Adrenal gland (tissue), 12 donors: ENCODE data around the gene MOB3C. TPM values are rescaled to one million over a fixed set of nuclear protein-coding genes. Genes with fewer than 3 reads are reported as not detected.

Source experiments
- DNase-seq, 7 donors: peaks; one replicate each; pipeline ENCODE4 v3.0.0-alpha.2; 2019 to 2020
- H3K27ac ChIP-seq, 5 donors: fragments of 200-600 bp; sonication (generic) in 4 of 5; 1 replicate in 3 of 5; 2 replicates in 2 of 5; pipeline versions ENCODE4 v1.5.1 to v1.8.0; 2016 to 2020; ENCODE audit warnings: mild to moderate bottlenecking in 1 of 5
- H3K27me3 ChIP-seq: fragments of 200-600 bp; 2 replicates; pipeline ENCODE4 v1.8.0; 2021
- H3K36me3 ChIP-seq, 2 donors: fragments of 200-600 bp; replicated peaks in 1 of 2; 1 replicate in 1 of 2; 2 replicates in 1 of 2; pipeline versions ENCODE4 v1.5.1 to v1.8.0; 2018 to 2022
- H3K4me1 ChIP-seq, 2 donors: fragments of 200-600 bp; replicated peaks in 1 of 2; 1 replicate in 1 of 2; 2 replicates in 1 of 2; pipeline versions ENCODE4 v1.5.1 to v1.8.0; 2018 to 2021
- H3K4me3 ChIP-seq, 4 donors: fragments of 200-600 bp; sonication (generic) in 3 of 4; one replicate each; pipeline ENCODE4 v1.5.1; 2016 to 2018
- H3K9me3 ChIP-seq, 3 donors: fragments of 200-600 bp; sonication (generic) in 1 of 3; replicated peaks in 1 of 3; 1 replicate in 2 of 3; 2 replicates in 1 of 3; pipeline versions ENCODE4 v1.5.1 to v1.8.0; 2016 to 2021
- POLR2A ChIP-seq, 2 donors: fragments of 450-650 bp; IDR thresholded peaks; one replicate each; pipeline ENCODE4 v1.6.1; 2017; ENCODE audit warnings: antibody characterized with exemption in 2 of 2, mild to moderate bottlenecking in 2 of 2, moderate library complexity in 1 of 2
- WGBS, 4 donors: extraction: QIAGEN DNeasy Blood & Tissue Kit in 2 of 4; methylation state at CpG; one replicate each; pipeline versions ENCODE4 v1.1.5 to v1.1.7; 2013 to 2017; 5-methylcytosine and 5-hydroxymethylcytosine counted together
- intact Hi-C, 2 donors: fragments of 100-400 bp; cut with DNase I; formaldehyde crosslinking; loops; one replicate each; pipeline versions ENCODE4 v1.14.1 to v1.15.0; 2022 to 2023
- polyA plus RNA-seq, 3 donors: library from polyadenylated mRNA; stranded (reverse); fragments of 200-250 nt in 2 of 3; fragments of 350-450 nt in 1 of 3; fragmentation: Illumina TruSeq in 1 of 3; extraction: RNeasy Lipid Tissue Mini Kit (QIAGEN cat#74804) in 1 of 3; gene quantifications; one replicate each; pipeline ENCODE4 v1.2.3, GENCODE V29; 2013 to 2014
- total RNA-seq, 9 donors: library from RNA; depleted of rRNA in 4 of 9; stranded (reverse); fragments of >200 nt in 4 of 9; fragments of 120-200 nt in 1 of 9; fragmentation: NEBNext Ultra II Directional in 1 of 9; extraction: Animal tissue kit (Norgen Biotek cat#: 25700) in 1 of 9; gene quantifications; one replicate each; pipeline versions ENCODE4 v1.1.0 to v1.2.4, GENCODE V29; 2013 to 2023
- TF ChIP-seq, protein P1 (sequence below), 6 experiments: fragments of 450-650 bp in 4 of 6; fragments of 200-600 bp in 2 of 6; sonication (generic) in 1 of 6; IDR thresholded peaks; 1 replicate in 5 of 6; 2 replicates in 1 of 6; pipeline versions ENCODE4 v1.5.1 to v1.8.0; 2016 to 2021; ENCODE audit warnings: antibody characterized with exemption in 6 of 6, mild to moderate bottlenecking in 2 of 6, moderate library complexity in 1 of 6
- donor health status: healthy with polysubstance abuse.
- donor health status: Bipolar disorder and iron deficiency.
- donor health status: DM: yes; HTN: yes; CAD: no.
- donor health status: DM: no; HTN: no; CAD: no.
- donor health status: DM: no; HTN: no; CAD: no.
- donor health status: DM: yes; HTN: yes; CAD: no.

Gene MOB3C
- total and polyA plus RNA-seq, 12 donors, result 7.5 to 29.9 (median 17.0) TPM

DNA sequence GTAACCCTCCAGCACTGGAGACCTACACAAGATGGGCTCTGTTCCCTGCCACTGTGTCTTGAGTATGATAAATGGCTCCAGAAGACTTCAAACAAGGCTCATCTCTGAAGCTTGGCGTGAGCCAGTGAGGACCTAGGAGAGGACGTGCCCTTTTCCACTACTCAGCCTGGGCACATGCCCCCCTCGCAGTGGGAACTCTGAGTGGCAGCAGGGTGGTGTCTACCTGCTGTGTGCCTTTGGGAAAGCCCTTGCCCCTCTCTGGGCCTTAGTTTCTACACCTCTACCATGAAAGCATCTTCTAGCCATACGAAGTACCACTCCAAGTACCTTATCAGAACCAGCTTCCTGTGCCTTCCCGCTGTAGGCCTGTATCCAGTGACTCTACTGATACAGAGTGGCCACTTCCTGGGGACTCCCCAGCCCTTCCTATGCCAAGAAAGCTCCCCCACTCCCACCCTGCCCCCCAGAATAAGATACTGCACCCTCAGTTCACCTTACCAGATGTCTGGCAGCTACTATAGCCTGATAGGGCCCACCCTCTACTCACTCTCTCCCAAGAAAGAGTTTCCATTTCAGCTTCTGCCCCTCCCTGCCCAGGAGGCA, 3.1 kb upstream of the MOB3C start:
- H3K4me1 ChIP-seq, result peaks cover 15 to 19% of the 10 kb centered on the region in 2 donors
- no peaks in the 10 kb centered on the region for H3K9me3 ChIP-seq
- H3K27me3 ChIP-seq, result no peaks in the 10 kb centered on the region
- no peaks in the 10 kb centered on the region for H3K36me3 ChIP-seq
- H3K27ac ChIP-seq, result no peak overlapping the region
- 82 to 94% (median 87%) methylated on average over 4 to 5 of the region's 5 CpGs for WGBS, 4 donors
- H3K4me3 ChIP-seq, result no peak overlapping the region
- TF ChIP-seq POLR2A (IDR thresholded peaks at IDR 0.05), result no peak
- TF ChIP-seq, protein P1, sequence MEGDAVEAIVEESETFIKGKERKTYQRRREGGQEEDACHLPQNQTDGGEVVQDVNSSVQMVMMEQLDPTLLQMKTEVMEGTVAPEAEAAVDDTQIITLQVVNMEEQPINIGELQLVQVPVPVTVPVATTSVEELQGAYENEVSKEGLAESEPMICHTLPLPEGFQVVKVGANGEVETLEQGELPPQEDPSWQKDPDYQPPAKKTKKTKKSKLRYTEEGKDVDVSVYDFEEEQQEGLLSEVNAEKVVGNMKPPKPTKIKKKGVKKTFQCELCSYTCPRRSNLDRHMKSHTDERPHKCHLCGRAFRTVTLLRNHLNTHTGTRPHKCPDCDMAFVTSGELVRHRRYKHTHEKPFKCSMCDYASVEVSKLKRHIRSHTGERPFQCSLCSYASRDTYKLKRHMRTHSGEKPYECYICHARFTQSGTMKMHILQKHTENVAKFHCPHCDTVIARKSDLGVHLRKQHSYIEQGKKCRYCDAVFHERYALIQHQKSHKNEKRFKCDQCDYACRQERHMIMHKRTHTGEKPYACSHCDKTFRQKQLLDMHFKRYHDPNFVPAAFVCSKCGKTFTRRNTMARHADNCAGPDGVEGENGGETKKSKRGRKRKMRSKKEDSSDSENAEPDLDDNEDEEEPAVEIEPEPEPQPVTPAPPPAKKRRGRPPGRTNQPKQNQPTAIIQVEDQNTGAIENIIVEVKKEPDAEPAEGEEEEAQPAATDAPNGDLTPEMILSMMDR (IDR thresholded peaks at IDR 0.05), result no peak
- no peak for DNase-seq
- intact Hi-C loops, result loop anchor here (5.0 to 10.0 kb wide), 2 partner anchors 95 to 108 kb away; partner anchors contain the start of gene EFCAB14 (in 1 of the 2)

DNA sequence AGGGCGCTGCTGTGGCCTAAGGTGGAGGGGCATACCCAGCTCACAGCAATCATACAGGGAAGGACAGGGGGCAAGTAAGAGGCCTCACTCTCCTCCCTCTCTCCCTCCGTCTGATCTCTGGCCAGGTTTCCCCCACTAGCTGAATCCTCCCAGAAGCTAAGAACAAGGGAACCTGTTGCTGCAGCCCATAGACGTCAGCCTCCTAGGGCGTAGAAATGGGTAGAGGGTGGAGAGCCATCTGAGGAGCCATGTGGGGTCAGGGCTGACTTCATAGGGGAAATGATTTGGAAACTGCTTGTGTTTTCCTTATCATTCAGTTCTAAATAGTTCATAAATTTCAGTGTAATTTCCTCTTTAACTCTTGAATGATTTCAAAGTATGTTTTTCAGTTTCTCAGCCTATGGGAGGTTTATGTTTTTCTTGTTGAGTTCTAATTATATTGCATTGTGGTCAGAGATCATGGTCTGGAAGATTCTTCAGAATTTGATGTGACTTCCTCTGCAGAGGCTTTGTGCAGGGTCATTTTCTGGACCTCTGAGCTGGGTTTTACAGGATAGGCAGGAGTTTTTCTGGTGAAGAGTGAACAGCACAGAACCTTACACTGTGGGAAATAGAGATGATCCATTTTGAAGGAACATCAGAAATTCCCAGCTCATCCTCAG, 2.3 kb upstream of the MOB3C start:
- Histone ChIP-seq H3K36me3 (no peaks in the 10 kb centered on the region), H3K4me3 (no peak overlapping the region), H3K27ac (no peak overlapping the region), H3K9me3 (no peaks in the 10 kb centered on the region), H3K4me1 (peaks cover 21 to 28% of the 10 kb centered on the region in 2 donors), H3K27me3 (no peaks in the 10 kb centered on the region)
- 83 to 94% (median 87%) methylated on average over 4 of the region's 4 CpGs for WGBS, 4 donors
- TF ChIP-seq, protein P1 (IDR thresholded peaks at IDR 0.05), result no peak
- TF ChIP-seq POLR2A (IDR thresholded peaks at IDR 0.05), result no peak
- intact Hi-C loops, result loop anchor here in 1 of 2 donors (10.0 kb wide), 1 partner anchor 96 kb away; the partner anchor contains the start of gene EFCAB14
- DNase-seq, result no peak

GRCh38 chr1:46617833-46618232, 1.2 kb upstream of the MOB3C start:
- Histone ChIP-seq H3K27ac (no peak overlapping the region), H3K36me3 (peaks cover 0 to 3% of the 10 kb centered on the region in 2 donors), H3K4me3 (peak overlapping the region in 1 of 4 donors; percentile 88), H3K27me3 (no peaks in the 10 kb centered on the region), H3K4me1 (peaks cover 29 to 38% of the 10 kb centered on the region in 2 donors), H3K9me3 (no peaks in the 10 kb centered on the region)
- WGBS, 4 donors, result 89 to 94% (median 91%) methylated on average over 3 of the region's 3 CpGs
- DNase-seq, result no peak
- intact Hi-C loops, result loop anchor here in 1 of 2 donors (10.0 kb wide), 1 partner anchor 97 kb away; the partner anchor contains the start of gene EFCAB14
- TF ChIP-seq, protein P1 (IDR thresholded peaks at IDR 0.05), result no peak
- TF ChIP-seq POLR2A (IDR thresholded peaks at IDR 0.05), result no peak

- WGBS, 4 donors, result 34 to 39% (median 37%) methylated on average over 10 of the region's 10 CpGs
- H3K4me3 ChIP-seq, result peak overlapping the region in 3 of 4 donors; percentile 75 to 88 (median 79)
- H3K27ac ChIP-seq, result peak overlapping the region; percentile 81 to 96 (median 86)
- no peak for DNase-seq
- no peaks in the 10 kb centered on the region for H3K9me3 ChIP-seq
- H3K36me3 ChIP-seq, result peaks cover 0 to 8% of the 10 kb centered on the region in 2 donors
- no peaks in the 10 kb centered on the region for H3K27me3 ChIP-seq
- H3K4me1 ChIP-seq, result peaks cover 29 to 41% of the 10 kb centered on the region in 2 donors
- TF ChIP-seq, protein P1 (IDR thresholded peaks at IDR 0.05), result no peak
- no peak for TF ChIP-seq POLR2A (IDR thresholded peaks at IDR 0.05)
- intact Hi-C loops, result loop anchor here in 1 of 2 donors (10.0 kb wide), 1 partner anchor 98 kb away; the partner anchor contains the start of gene EFCAB14
Observed at GRCh38 chr1:46617108-46617800, 643 bp upstream of the MOB3C start.
